ENCODE results near the gene MACROD1. TPM values are rescaled to one million over a fixed set of nuclear protein-coding genes. Genes with fewer than 3 reads are reported as not detected.

Gene MACROD1
- total RNA-seq, 2 donors from 2014 or later = 37.9 to 48.0 TPM

- DNase-seq (no peak), ATAC-seq (no peak)
- intact Hi-C loops (cut with DNase I) = no loop called here
Observed at GRCh38 chr11:64161037-64161436, 4.9 kb downstream of the MACROD1 start.

- no peak for ATAC-seq
- no peak for DNase-seq
- intact Hi-C loops (cut with DNase I) = no loop called here
Observed at GRCh38 chr11:64157631-64158394, 8.1 kb downstream of the MACROD1 start.

GRCh38 chr11:64156235-64157011 is 9.5 kb downstream of the MACROD1 start:
- no peak for DNase-seq

GRCh38 chr11:64153812-64154211 is 12.1 kb downstream of the MACROD1 start:
- intact Hi-C loops (cut with DNase I) = no loop called here
- DNase-seq = no peak
- ATAC-seq = no peak

More at GRCh38 chr11:64156235-64157011, 9.5 kb downstream of the MACROD1 start:
- intact Hi-C loops (cut with DNase I) = no loop called here
- peak; percentile 9 to 21 for ATAC-seq

GRCh38 chr11:64152841-64153691 is 12.8 kb downstream of the MACROD1 start:
- intact Hi-C loops (cut with DNase I) = no loop called here
- ATAC-seq (peak; percentile 50 to 77), DNase-seq (peak; percentile 71)

- DNase-seq (no peak), ATAC-seq (no peak)
- intact Hi-C loops (cut with DNase I) = loop anchor here in 1 of 2 donors (2.0 kb wide), 1 partner anchor 317 kb away; no protein-coding TSS in a partner anchor
Observed at GRCh38 chr11:64151337-64151736, 14.6 kb downstream of the MACROD1 start.

- DNase-seq = peak; percentile 53
- peak; percentile 5 to 55 for ATAC-seq
- intact Hi-C loops (cut with DNase I) = loop anchor here in 1 of 2 donors (2.0 kb wide), 1 partner anchor 316 kb away; no protein-coding TSS in a partner anchor
Observed at GRCh38 chr11:64150481-64151239, 15.3 kb downstream of the MACROD1 start.

GRCh38 chr11:64150051-64150450 is 15.9 kb downstream of the MACROD1 start:
- intact Hi-C loops (cut with DNase I) = loop anchor here in 1 of 2 donors (2.0 kb wide), 1 partner anchor 315 kb away; no protein-coding TSS in a partner anchor
- ATAC-seq (no peak), DNase-seq (no peak)

- intact Hi-C loops (cut with DNase I) = loop anchor here (2.0 to 5.0 kb wide), 3 partner anchors 112 to 150 kb away; partner anchors contain the start of gene FLRT1 (in 1 of the 2)
- ATAC-seq = no peak
Observed at GRCh38 chr11:64148917-64149617, 16.8 kb downstream of the MACROD1 start.

GRCh38 chr11:64148226-64148916 is 17.5 kb downstream of the MACROD1 start:
- DNase-seq (peak; percentile 81), ATAC-seq (peak; percentile 74 to 78)
- intact Hi-C loops (cut with DNase I) = loop anchor here (2.0 to 5.0 kb wide), 3 partner anchors 111 to 150 kb away; partner anchors contain the start of gene FLRT1 (in 1 of the 2)

More at GRCh38 chr11:64148917-64149617, 16.8 kb downstream of the MACROD1 start:
- no peak for DNase-seq

GRCh38 chr11:64146036-64146955 is 19.6 kb downstream of the MACROD1 start:
- no peak for DNase-seq

GRCh38 chr11:64144587-64145472 is 21.1 kb downstream of the MACROD1 start:
- DNase-seq (no peak), ATAC-seq (no peak)
- intact Hi-C loops (cut with DNase I) = loop anchor here in 1 of 2 donors (5.0 kb wide), 1 partner anchor 108 kb away; the partner anchor contains the start of gene FLRT1

More at GRCh38 chr11:64146036-64146955, 19.6 kb downstream of the MACROD1 start:
- intact Hi-C loops (cut with DNase I) = loop anchor here in 1 of 2 donors (5.0 kb wide), 1 partner anchor 109 kb away; the partner anchor contains the start of gene FLRT1
- peak in 1 of 2 donors; percentile 13 for ATAC-seq

GRCh38 chr11:64141081-64141783 is 24.7 kb downstream of the MACROD1 start:
- ATAC-seq (no peak), DNase-seq (no peak)
- intact Hi-C loops (cut with DNase I) = no loop called here

GRCh38 chr11:64140082-64140481 is 25.8 kb downstream of the MACROD1 start:
- intact Hi-C loops (cut with DNase I) = no loop called here
- no peak for DNase-seq

More at GRCh38 chr11:64140082-64140481, 25.8 kb downstream of the MACROD1 start:
- no peak for ATAC-seq

All from left cardiac atrium (tissue), 4 donors.